ENCODE results near the gene MTF1. TPM values are rescaled to one million over a fixed set of nuclear protein-coding genes. Genes with fewer than 3 reads are reported as not detected.

Gene MTF1
- total RNA-seq, 1 donor from 2014 or later = 5.2 TPM

GRCh38 chr1:37836788-37837187, 22.6 kb downstream of the MTF1 start:
- DNase-seq (ENCODE audit: low read depth) = no peak
- H3K36me3 ChIP-seq (ENCODE audit: control insufficient read depth, insufficient read depth, low read length) = peaks cover 4% of the 10 kb centered on the region
- no peak overlapping the region for H3K4me3 ChIP-seq (ENCODE audit: low read depth, low read length)
- no peak for TF ChIP-seq CTCF (IDR thresholded peaks at IDR 0.05; ENCODE audit: insufficient read depth, low read length, poor library complexity, severe bottlenecking)
- H3K27me3 ChIP-seq (ENCODE audit: control insufficient read depth, insufficient read depth, low read length) = no peaks in the 10 kb centered on the region

GRCh38 chr1:37831809-37832208, 27.6 kb downstream of the MTF1 start:
- no peaks in the 10 kb centered on the region for H3K27me3 ChIP-seq (ENCODE audit: control insufficient read depth, insufficient read depth, low read length)
- H3K36me3 ChIP-seq (ENCODE audit: control insufficient read depth, insufficient read depth, low read length) = peaks cover 1% of the 10 kb centered on the region
- TF ChIP-seq CTCF (IDR thresholded peaks at IDR 0.05; ENCODE audit: insufficient read depth, low read length, poor library complexity, severe bottlenecking) = no peak
- no peak overlapping the region for H3K4me3 ChIP-seq (ENCODE audit: low read depth, low read length)
- no peak for DNase-seq (ENCODE audit: low read depth)

- Histone ChIP-seq H3K36me3 (ENCODE audit: control insufficient read depth, insufficient read depth, low read length) (peaks cover 1% of the 10 kb centered on the region), H3K4me3 (ENCODE audit: low read depth, low read length) (no peak overlapping the region), H3K27me3 (ENCODE audit: control insufficient read depth, insufficient read depth, low read length) (no peaks in the 10 kb centered on the region)
- TF ChIP-seq CTCF (IDR thresholded peaks at IDR 0.05; ENCODE audit: insufficient read depth, low read length, poor library complexity, severe bottlenecking) = no peak
- DNase-seq (ENCODE audit: low read depth) = no peak
Measured at GRCh38 chr1:37831109-37831508, 28.3 kb downstream of the MTF1 start.

GRCh38 chr1:37828410-37829074, 30.9 kb downstream of the MTF1 start:
- Histone ChIP-seq H3K36me3 (ENCODE audit: control insufficient read depth, insufficient read depth, low read length) (peaks cover 1% of the 10 kb centered on the region), H3K27me3 (ENCODE audit: control insufficient read depth, insufficient read depth, low read length) (no peaks in the 10 kb centered on the region), H3K4me3 (ENCODE audit: low read depth, low read length) (no peak overlapping the region)
- TF ChIP-seq CTCF (IDR thresholded peaks at IDR 0.05; ENCODE audit: insufficient read depth, low read length, poor library complexity, severe bottlenecking) = no peak
- DNase-seq (ENCODE audit: low read depth) = no peak

- Histone ChIP-seq H3K4me3 (ENCODE audit: low read depth, low read length) (no peak overlapping the region), H3K27me3 (ENCODE audit: control insufficient read depth, insufficient read depth, low read length) (no peaks in the 10 kb centered on the region), H3K36me3 (ENCODE audit: control insufficient read depth, insufficient read depth, low read length) (no peaks in the 10 kb centered on the region)
- no peak for TF ChIP-seq CTCF (IDR thresholded peaks at IDR 0.05; ENCODE audit: insufficient read depth, low read length, poor library complexity, severe bottlenecking)
- no peak for DNase-seq (ENCODE audit: low read depth)
Measured at GRCh38 chr1:37825506-37825905, 33.9 kb downstream of the MTF1 start.

GRCh38 chr1:37824001-37824400, 35.4 kb downstream of the MTF1 start:
- Histone ChIP-seq H3K4me3 (ENCODE audit: low read depth, low read length) (no peak overlapping the region), H3K36me3 (ENCODE audit: control insufficient read depth, insufficient read depth, low read length) (no peaks in the 10 kb centered on the region), H3K27me3 (ENCODE audit: control insufficient read depth, insufficient read depth, low read length) (no peaks in the 10 kb centered on the region)
- no peak for DNase-seq (ENCODE audit: low read depth)
- no peak for TF ChIP-seq CTCF (IDR thresholded peaks at IDR 0.05; ENCODE audit: insufficient read depth, low read length, poor library complexity, severe bottlenecking)

Data from kidney epithelial cell (primary cell).